GM23338 (cell line): Measurements from ENCODE around the gene SLC9A9.

Source experiments
- CTCF ChIP-seq, 2 experiments: fragments of 200-600 bp in 1 of 2; sonication (generic) in 1 of 2; conservative IDR thresholded peaks; 2 replicates each; pipeline versions ENCODE4 v1.5.1 to v1.6.1; 2016 to 2017; ENCODE audit warnings: antibody characterized with exemption in 2 of 2, low read depth in 2 of 2, mild to moderate bottlenecking in 2 of 2, moderate library complexity in 1 of 2
- ETS1 ChIP-seq: IDR thresholded peaks from 2 replicates; pipeline ENCODE4 v1.6.1; 2016; ENCODE audit warnings: antibody characterized with exemption
- EZH2 ChIP-seq: fragments of 200-600 bp; sonication (generic); IDR thresholded peaks from one replicate; pipeline ENCODE4 v1.8.0; 2017; ENCODE audit warnings: antibody characterized with exemption, mild to moderate bottlenecking, low read depth; ENCODE audit not compliant: unreplicated experiment
- EZH2phosphoT487 ChIP-seq: fragments of 200-600 bp; sonication (generic); IDR thresholded peaks from one replicate; pipeline ENCODE4 v1.8.1; 2018; ENCODE audit warnings: antibody characterized with exemption; ENCODE audit not compliant: unreplicated experiment
- POLR2AphosphoS5 ChIP-seq: IDR thresholded peaks from 2 replicates; pipeline ENCODE4 v1.6.1; 2016; ENCODE audit warnings: antibody characterized with exemption, low read depth
- REST ChIP-seq: IDR thresholded peaks from one replicate; pipeline ENCODE4 v1.6.1; 2018; ENCODE audit warnings: antibody characterized with exemption; ENCODE audit not compliant: unreplicated experiment
- STAT1 ChIP-seq: IDR thresholded peaks from one replicate; pipeline ENCODE4 v1.6.1; 2016; ENCODE audit warnings: antibody characterized with exemption; ENCODE audit not compliant: unreplicated experiment
- ZNF331 ChIP-seq: fragments of 250-450 bp; sonication (Bioruptor Pico); IDR thresholded peaks from 2 replicates; pipeline ENCODE4 v1.5.0; 2020; ENCODE audit warnings: low read depth, mild to moderate bottlenecking, moderate library complexity

- no peak for TF ChIP-seq CTCF (conservative IDR thresholded peaks at IDR 0.05; ENCODE audit: low read depth in 2 of 2)
- TF ChIP-seq EZH2phosphoT487: no peak
- no peak for TF ChIP-seq ETS1
- no peak for TF ChIP-seq ZNF331 (CRISPR knock-in tag)
- TF ChIP-seq STAT1: no peak
- TF ChIP-seq EZH2: no peak
- no peak for TF ChIP-seq POLR2AphosphoS5
- TF ChIP-seq REST: no peak
These were observed 370.1 kb downstream of the SLC9A9 start for GRCh38 chr3:143478115-143478693.
